GM19395 (cell line): ENCODE results near the gene PDE7B.

Experiments used
- ATAC-seq: cut with Tn5 transposase; IDR thresholded peaks from one replicate; pipeline ENCODE4 v1.9.1; 2021; ENCODE audit warnings: mild to moderate bottlenecking, moderate library complexity; ENCODE audit not compliant: unreplicated experiment

PDE7B gene

GRCh38 chr6:135983093-135983492 lies 131.6 kb downstream of the PDE7B start:
- no peak for ATAC-seq

- no peak for ATAC-seq
These were observed 132.3 kb downstream of the PDE7B start for GRCh38 chr6:135983718-135984343.

GRCh38 chr6:135985471-135985870 lies 134.0 kb downstream of the PDE7B start:
- ATAC-seq: no peak

GRCh38 chr6:135987226-135987625 lies 135.7 kb downstream of the PDE7B start:
- no peak for ATAC-seq

GRCh38 chr6:135990439-135990838 lies 138.9 kb downstream of the PDE7B start:
- ATAC-seq: no peak

- ATAC-seq: no peak
These were observed 139.5 kb downstream of the PDE7B start for GRCh38 chr6:135990855-135991464.

- no peak for ATAC-seq
These were observed 141.2 kb downstream of the PDE7B start for GRCh38 chr6:135992739-135993138.

GRCh38 chr6:135993361-135993760 lies 141.9 kb downstream of the PDE7B start:
- no peak for ATAC-seq

- no peak for ATAC-seq
These were observed 143.5 kb downstream of the PDE7B start for GRCh38 chr6:135994857-135995544.

- ATAC-seq: no peak
These were observed 144.0 kb downstream of the PDE7B start for GRCh38 chr6:135995545-135995898.

- ATAC-seq: no peak
These were observed 145.2 kb downstream of the PDE7B start for GRCh38 chr6:135996668-135997067.

- ATAC-seq: no peak
These were observed 147.9 kb downstream of the PDE7B start for GRCh38 chr6:135999393-135999792.

- no peak for ATAC-seq
These were observed 155.8 kb downstream of the PDE7B start for GRCh38 chr6:136007345-136007744.

- ATAC-seq: no peak
These were observed 160.0 kb downstream of the PDE7B start for GRCh38 chr6:136011475-136011874.

- no peak for ATAC-seq
These were observed 160.8 kb downstream of the PDE7B start for GRCh38 chr6:136012198-136012887.

- ATAC-seq: no peak
These were observed 161.4 kb downstream of the PDE7B start for GRCh38 chr6:136012943-136013342.

GRCh38 chr6:136014454-136015437 lies 163.2 kb downstream of the PDE7B start:
- no peak for ATAC-seq

GRCh38 chr6:136015531-136015930 lies 164.0 kb downstream of the PDE7B start:
- ATAC-seq: no peak

- ATAC-seq: no peak
These were observed 165.0 kb downstream of the PDE7B start for GRCh38 chr6:136016228-136017225.
